Activated B cell treated with CpG ODN at 0.5 μM for 24 hours (primary cell): ENCODE measurements around the gene GNAZ. TPM values are rescaled to one million over a fixed set of nuclear protein-coding genes. Genes with fewer than 3 reads are reported as not detected.

ENCODE experiments used
- ATAC-seq: fragments of 200-7000 bp; cut with Tn5 transposase; one replicate; pipeline ENCODE4 v1.10.0; 2021; ENCODE audit warnings: low read depth, mild to moderate bottlenecking, moderate library complexity
- CTCF ChIA-PET: fragments of 350-600 bp; sonication (Branson Sonifier 250); formaldehyde crosslinking; loops from one replicate; lab custom pipeline; 2021; ENCODE audit warnings: antibody characterized with exemption; lab: Charles Lee
- POLR2A ChIA-PET: fragments of 350-600 bp; sonication (Branson Sonifier 250); formaldehyde crosslinking; loops from one replicate; lab custom pipeline; 2021; ENCODE audit warnings: antibody characterized with exemption; lab: Charles Lee
- DNase-seq: peaks from one replicate; pipeline ENCODE4 v3.0.0; 2022
- H3K27ac Mint-ChIP-seq: one replicate; pipeline ENCODE4 v1.8.0; 2020; ENCODE audit warnings: mixed read lengths
- H3K27me3 Mint-ChIP-seq: one replicate; pipeline ENCODE4 v1.8.0; 2021; ENCODE audit warnings: mixed read lengths
- H3K36me3 Mint-ChIP-seq: one replicate; pipeline ENCODE4 v1.8.0; 2021; ENCODE audit warnings: low read depth, mixed read lengths
- H3K4me1 Mint-ChIP-seq: one replicate; pipeline ENCODE4 v1.8.0; 2021; ENCODE audit warnings: mixed read lengths
- H3K4me3 Mint-ChIP-seq: one replicate; pipeline ENCODE4 v1.8.0; 2020; ENCODE audit warnings: mild to moderate bottlenecking, mixed read lengths
- H3K9me3 Mint-ChIP-seq: one replicate; pipeline ENCODE4 v1.8.0; 2020; ENCODE audit warnings: mixed read lengths
- CTCF ChIP-seq: fragments of 200-600 bp; IDR thresholded peaks from one replicate; pipeline ENCODE4 v1.8.0; 2022; ENCODE audit warnings: antibody characterized with exemption, mild to moderate bottlenecking
- intact Hi-C: fragments of 100-400 bp; cut with micrococcal nuclease; formaldehyde crosslinking; loops from one replicate; pipeline ENCODE4 v1.15.1; 2024
- total RNA-seq: library from RNA; stranded (reverse); gene quantifications from 2 replicates; pipeline ENCODE4 v1.2.3, GENCODE V29; 2022

The GNAZ gene
- total RNA-seq, 1 donor from 2014 or later, result 12.2 TPM

- no peak for DNase-seq
- intact Hi-C loops, result no loop called here
- CTCF ChIA-PET, result no interaction called here
- Mint-ChIP-seq H3K4me1 (peaks cover 55% of the 10 kb centered on the region), H3K27me3 (no peaks in the 10 kb centered on the region), H3K27ac (peak overlapping the region; percentile 27), H3K36me3 (no peaks in the 10 kb centered on the region), H3K9me3 (peaks cover 3% of the 10 kb centered on the region), H3K4me3 (no peak overlapping the region)
- POLR2A ChIA-PET, result no interaction called here
- no peak for ATAC-seq
- TF ChIP-seq CTCF, result no peak
Observed at GRCh38 chr22:23033116-23033905, 37.0 kb upstream of the GNAZ start.

- Mint-ChIP-seq H3K9me3 (peaks cover 3% of the 10 kb centered on the region), H3K27me3 (no peaks in the 10 kb centered on the region), H3K4me3 (peak overlapping the region; percentile 39), H3K36me3 (no peaks in the 10 kb centered on the region), H3K4me1 (peaks cover 59% of the 10 kb centered on the region), H3K27ac (peak overlapping the region; percentile 75)
- ATAC-seq (peak; percentile 53), DNase-seq (no peak)
- TF ChIP-seq CTCF, result no peak
- ChIA-PET POLR2A (interaction anchor here (0.6 to 1.2 kb wide), 2 partner anchors 20 to 100 kb away, joined by 5 read pairs; no protein-coding TSS in a partner anchor), CTCF (no interaction called here)
- intact Hi-C loops, result loop anchor here (5.0 kb wide), 1 partner anchor 37 kb away; the partner anchor contains the start of gene GNAZ
Observed at GRCh38 chr22:23034621-23035556, 35.4 kb upstream of the GNAZ start.

- CTCF ChIA-PET, result interaction anchor here (1.5 kb wide), 1 partner anchor 35 kb away, joined by 3 read pairs; no protein-coding TSS in a partner anchor
- peak; percentile 61 for ATAC-seq
- no peak for TF ChIP-seq CTCF
- no peak for DNase-seq
- Mint-ChIP-seq H3K4me1 (peaks cover 59% of the 10 kb centered on the region), H3K36me3 (no peaks in the 10 kb centered on the region), H3K4me3 (peak overlapping the region; percentile 39), H3K9me3 (peaks cover 3% of the 10 kb centered on the region), H3K27me3 (no peaks in the 10 kb centered on the region), H3K27ac (peak overlapping the region; percentile 75)
- intact Hi-C loops, result loop anchor here (2.0 to 5.0 kb wide), 2 partner anchors 19 to 37 kb away; partner anchors contain the start of gene GNAZ
- POLR2A ChIA-PET, result interaction anchor here (0.7 to 2.0 kb wide), 4 partner anchors 10 to 35 kb away, joined by 3 to 11 read pairs (median 6); partner anchors contain the start of gene GNAZ
Observed at GRCh38 chr22:23035557-23036277, 34.6 kb upstream of the GNAZ start.

- Mint-ChIP-seq H3K36me3 (no peaks in the 10 kb centered on the region), H3K4me1 (peaks cover 59% of the 10 kb centered on the region), H3K9me3 (no peaks in the 10 kb centered on the region), H3K4me3 (peak overlapping the region; percentile 45), H3K27me3 (no peaks in the 10 kb centered on the region), H3K27ac (peak overlapping the region; percentile 75)
- ATAC-seq (peak; percentile 36), DNase-seq (no peak)
- intact Hi-C loops, result loop anchor here (2.0 to 5.0 kb wide), 2 partner anchors 18 to 35 kb away; partner anchors contain the start of gene GNAZ
- ChIA-PET POLR2A (interaction anchor here (0.5 to 2.0 kb wide), 6 partner anchors 13 to 761 kb away, joined by 3 to 11 read pairs (median 3); partner anchors contain the start of gene GNAZ), CTCF (interaction anchor here (1.5 kb wide), 1 partner anchor 34 kb away, joined by 3 read pairs; no protein-coding TSS in a partner anchor)
- TF ChIP-seq CTCF, result no peak
Observed at GRCh38 chr22:23036684-23037428, 33.5 kb upstream of the GNAZ start.
